WTC11 (cell line): ENCODE data around the gene MICAL2. TPM values are rescaled to one million over a fixed set of nuclear protein-coding genes. Genes with fewer than 3 reads are reported as not detected.

Source experiments
- ATAC-seq: fragments of 200-7000 bp; cut with Tn5 transposase; 2 replicates; pipeline ENCODE4 v1.10.0; 2021; ENCODE audit warnings: mild to moderate bottlenecking, moderate library complexity
- CTCF ChIA-PET: fragments of 300-600 bp; sonication (Branson Sonifier 250); formaldehyde crosslinking; loops from one replicate; lab custom pipeline; 2021; ENCODE audit warnings: antibody characterized with exemption; lab: Charles Lee
- POLR2A ChIA-PET: fragments of 350-600 bp; sonication (Branson Sonifier 250); formaldehyde crosslinking; loops from one replicate; lab custom pipeline; 2021; ENCODE audit warnings: antibody characterized with exemption; lab: Charles Lee
- DNase-seq: peaks from one replicate; pipeline ENCODE4 v3.0.0; 2021; ENCODE audit warnings: low spot score
- H3K27ac Mint-ChIP-seq: 2 replicates; pipeline ENCODE4 v1.8.0; 2021; ENCODE audit warnings: mixed read lengths
- H3K27me3 Mint-ChIP-seq: 2 replicates; pipeline ENCODE4 v1.8.0; 2021; ENCODE audit warnings: low read depth, mild to moderate bottlenecking, moderate library complexity, mixed read lengths
- H3K36me3 Mint-ChIP-seq: 2 replicates; pipeline ENCODE4 v1.8.0; 2021; ENCODE audit warnings: mixed read lengths
- H3K4me1 Mint-ChIP-seq: 2 replicates; pipeline ENCODE4 v1.8.0; 2022; ENCODE audit warnings: mixed read lengths
- H3K4me3 Mint-ChIP-seq: 2 replicates; pipeline ENCODE4 v1.8.0; 2021; ENCODE audit warnings: mild to moderate bottlenecking, moderate library complexity, mixed read lengths
- H3K9me3 Mint-ChIP-seq: 2 replicates; pipeline ENCODE4 v1.8.0; 2021; ENCODE audit warnings: mixed read lengths
- CREB1 ChIP-seq: sonication (generic); formaldehyde crosslinking; IDR thresholded peaks from 2 replicates; pipeline ENCODE4 v1.8.0; 2023; ENCODE audit warnings: mild to moderate bottlenecking, missing genetic modification reagents
- CTCF ChIP-seq: fragments of 200-600 bp; IDR thresholded peaks from 2 replicates; pipeline ENCODE4 v1.8.0; 2022; ENCODE audit warnings: antibody characterized with exemption
- FOXP4 ChIP-seq: sonication (generic); formaldehyde crosslinking; IDR thresholded peaks from 2 replicates; pipeline ENCODE4 v1.8.0; 2022; ENCODE audit warnings: mild to moderate bottlenecking, missing genetic modification reagents
- GTF2I ChIP-seq: fragments of 250-450 bp; sonication (Bioruptor Pico); conservative IDR thresholded peaks from 2 replicates; pipeline ENCODE4 v1.4.0; 2021; ENCODE audit warnings: mild to moderate bottlenecking
- HMGXB4 ChIP-seq: sonication (generic); formaldehyde crosslinking; IDR thresholded peaks from 2 replicates; pipeline ENCODE4 v1.8.1; 2023; ENCODE audit warnings: mild to moderate bottlenecking, moderate library complexity, missing genetic modification reagents
- NFE2L1 ChIP-seq: sonication (generic); formaldehyde crosslinking; IDR thresholded peaks from 2 replicates; pipeline ENCODE4 v1.8.1; 2023; ENCODE audit warnings: missing genetic modification reagents
- NFYB ChIP-seq: sonication (generic); formaldehyde crosslinking; conservative IDR thresholded peaks from 2 replicates; pipeline ENCODE4 v1.8.0; 2022; ENCODE audit warnings: low read depth, missing genetic modification reagents
- RELA ChIP-seq: sonication (generic); formaldehyde crosslinking; IDR thresholded peaks from 2 replicates; pipeline ENCODE4 v1.8.1; 2022; ENCODE audit warnings: missing genetic modification reagents, mild to moderate bottlenecking, borderline replicate concordance
- TCF7 ChIP-seq: sonication (generic); formaldehyde crosslinking; IDR thresholded peaks from 2 replicates; pipeline ENCODE4 v1.8.0; 2022; ENCODE audit warnings: mild to moderate bottlenecking, low read depth, missing genetic modification reagents, moderate library complexity
- TEAD4 ChIP-seq: sonication (generic); formaldehyde crosslinking; IDR thresholded peaks from 2 replicates; pipeline ENCODE4 v1.8.0; 2022; ENCODE audit warnings: mild to moderate bottlenecking, missing genetic modification reagents
- TP53 ChIP-seq: sonication (generic); formaldehyde crosslinking; IDR thresholded peaks from 2 replicates; pipeline ENCODE4 v1.8.1; 2023; ENCODE audit warnings: mild to moderate bottlenecking, missing genetic modification reagents
- ZNF138 ChIP-seq: sonication (generic); formaldehyde crosslinking; conservative IDR thresholded peaks from 2 replicates; pipeline ENCODE4 v1.8.1; 2022; ENCODE audit warnings: mild to moderate bottlenecking, moderate library complexity, missing genetic modification reagents
- ZNF532 ChIP-seq: fragments of 250-450 bp; sonication (Bioruptor Pico); IDR thresholded peaks from 2 replicates; pipeline ENCODE4 v1.9.0; 2021; ENCODE audit warnings: mild to moderate bottlenecking, borderline replicate concordance
- total RNA-seq: library from RNA; stranded (reverse); gene quantifications from 3 replicates; pipeline ENCODE4 v1.2.3, GENCODE V29; 2021
- TF ChIP-seq, protein P1 (sequence below): sonication (generic); formaldehyde crosslinking; IDR thresholded peaks from 2 replicates; pipeline ENCODE4 v1.8.0; 2022; ENCODE audit warnings: mild to moderate bottlenecking, missing genetic modification reagents
- TF ChIP-seq, protein P2 (sequence below): sonication (generic); formaldehyde crosslinking; conservative IDR thresholded peaks from 2 replicates; pipeline ENCODE4 v1.8.1; 2022; ENCODE audit warnings: mild to moderate bottlenecking, missing genetic modification reagents
- TF ChIP-seq, protein P3 (sequence below): sonication (generic); formaldehyde crosslinking; IDR thresholded peaks from 2 replicates; pipeline ENCODE4 v1.8.0; 2023; ENCODE audit warnings: missing genetic modification reagents, mild to moderate bottlenecking, borderline replicate concordance
- TF ChIP-seq, protein P4 (sequence below): sonication (generic); formaldehyde crosslinking; IDR thresholded peaks from 2 replicates; pipeline ENCODE4 v1.8.1; 2023; ENCODE audit warnings: mild to moderate bottlenecking, missing genetic modification reagents, moderate library complexity

Gene MICAL2
- total RNA-seq, 1 experiment from 2014 or later: 3.1 TPM

DNA sequence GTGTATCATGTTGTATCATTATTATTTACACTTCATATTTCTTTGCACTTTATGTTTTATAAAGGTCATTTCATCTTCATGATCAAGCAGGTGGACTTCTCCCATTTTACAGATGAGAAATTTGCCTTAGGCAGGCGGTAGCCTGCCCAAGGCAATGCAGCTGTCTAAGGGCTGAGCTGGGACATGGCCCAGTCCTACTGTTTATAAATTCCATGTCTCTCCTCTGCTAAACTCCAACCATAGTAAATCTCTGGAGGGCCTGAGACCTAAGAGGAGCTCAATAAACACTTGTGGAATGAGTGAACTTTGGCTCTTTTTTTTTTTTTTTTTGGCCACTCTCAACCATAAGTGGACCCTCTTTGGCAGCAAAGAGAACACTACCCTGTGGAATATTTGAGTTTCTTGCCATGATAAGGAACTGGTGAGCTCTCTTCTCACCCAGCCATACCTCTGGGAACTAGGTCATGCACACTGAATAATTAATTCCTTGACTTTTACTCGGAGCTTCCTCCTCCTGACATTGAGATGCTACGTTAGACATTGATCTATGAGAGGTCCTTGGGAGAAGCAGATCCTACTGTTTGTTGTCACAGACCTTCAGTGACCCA, 29.9 kb downstream of the MICAL2 start:
- CTCF ChIA-PET: interaction anchor here (0.7 kb wide), 1 partner anchor 96 kb away, joined by 4 read pairs; no protein-coding TSS in a partner anchor
- H3K4me3 Mint-ChIP-seq: no peak overlapping the region
- DNase-seq (no peak), ATAC-seq (no peak)
- POLR2A ChIA-PET: no interaction called here
- no peaks in the 10 kb centered on the region for H3K9me3 Mint-ChIP-seq
- no peaks in the 10 kb centered on the region for H3K36me3 Mint-ChIP-seq
- no peaks in the 10 kb centered on the region for H3K27me3 Mint-ChIP-seq
- TF ChIP-seq NFE2L1 (CRISPR knock-in tag) (no peak), TCF7 (CRISPR knock-in tag) (no peak), NFYB (CRISPR knock-in tag) (no peak), CREB1 (no peak), TP53 (CRISPR knock-in tag) (no peak), ZNF532 (no peak), ZNF138 (CRISPR knock-in tag) (no peak), TEAD4 (no peak), GTF2I (CRISPR knock-in tag) (no peak), HMGXB4 (CRISPR knock-in tag) (no peak)
- TF ChIP-seq, protein P1, sequence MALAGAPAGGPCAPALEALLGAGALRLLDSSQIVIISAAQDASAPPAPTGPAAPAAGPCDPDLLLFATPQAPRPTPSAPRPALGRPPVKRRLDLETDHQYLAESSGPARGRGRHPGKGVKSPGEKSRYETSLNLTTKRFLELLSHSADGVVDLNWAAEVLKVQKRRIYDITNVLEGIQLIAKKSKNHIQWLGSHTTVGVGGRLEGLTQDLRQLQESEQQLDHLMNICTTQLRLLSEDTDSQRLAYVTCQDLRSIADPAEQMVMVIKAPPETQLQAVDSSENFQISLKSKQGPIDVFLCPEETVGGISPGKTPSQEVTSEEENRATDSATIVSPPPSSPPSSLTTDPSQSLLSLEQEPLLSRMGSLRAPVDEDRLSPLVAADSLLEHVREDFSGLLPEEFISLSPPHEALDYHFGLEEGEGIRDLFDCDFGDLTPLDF: no peak
- TF ChIP-seq, protein P2, sequence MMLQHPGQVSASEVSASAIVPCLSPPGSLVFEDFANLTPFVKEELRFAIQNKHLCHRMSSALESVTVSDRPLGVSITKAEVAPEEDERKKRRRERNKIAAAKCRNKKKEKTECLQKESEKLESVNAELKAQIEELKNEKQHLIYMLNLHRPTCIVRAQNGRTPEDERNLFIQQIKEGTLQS (CRISPR knock-in tag): no peak
- H3K4me1 Mint-ChIP-seq: peaks cover 5% of the 10 kb centered on the region
- H3K27ac Mint-ChIP-seq: no peak overlapping the region

- ATAC-seq: no peak
- CTCF ChIA-PET: no interaction called here
- no peaks in the 10 kb centered on the region for H3K27me3 Mint-ChIP-seq
- DNase-seq: no peak
- H3K36me3 Mint-ChIP-seq: no peaks in the 10 kb centered on the region
- POLR2A ChIA-PET: no interaction called here
- peaks cover 5% of the 10 kb centered on the region for H3K4me1 Mint-ChIP-seq
- no peak overlapping the region for H3K4me3 Mint-ChIP-seq
- no peak overlapping the region for H3K27ac Mint-ChIP-seq
- H3K9me3 Mint-ChIP-seq: no peaks in the 10 kb centered on the region
- TF ChIP-seq FOXP4 (no peak), GTF2I (CRISPR knock-in tag) (no peak), CTCF (no peak), RELA (CRISPR knock-in tag) (no peak), NFYB (CRISPR knock-in tag) (no peak)
- TF ChIP-seq, protein P3, sequence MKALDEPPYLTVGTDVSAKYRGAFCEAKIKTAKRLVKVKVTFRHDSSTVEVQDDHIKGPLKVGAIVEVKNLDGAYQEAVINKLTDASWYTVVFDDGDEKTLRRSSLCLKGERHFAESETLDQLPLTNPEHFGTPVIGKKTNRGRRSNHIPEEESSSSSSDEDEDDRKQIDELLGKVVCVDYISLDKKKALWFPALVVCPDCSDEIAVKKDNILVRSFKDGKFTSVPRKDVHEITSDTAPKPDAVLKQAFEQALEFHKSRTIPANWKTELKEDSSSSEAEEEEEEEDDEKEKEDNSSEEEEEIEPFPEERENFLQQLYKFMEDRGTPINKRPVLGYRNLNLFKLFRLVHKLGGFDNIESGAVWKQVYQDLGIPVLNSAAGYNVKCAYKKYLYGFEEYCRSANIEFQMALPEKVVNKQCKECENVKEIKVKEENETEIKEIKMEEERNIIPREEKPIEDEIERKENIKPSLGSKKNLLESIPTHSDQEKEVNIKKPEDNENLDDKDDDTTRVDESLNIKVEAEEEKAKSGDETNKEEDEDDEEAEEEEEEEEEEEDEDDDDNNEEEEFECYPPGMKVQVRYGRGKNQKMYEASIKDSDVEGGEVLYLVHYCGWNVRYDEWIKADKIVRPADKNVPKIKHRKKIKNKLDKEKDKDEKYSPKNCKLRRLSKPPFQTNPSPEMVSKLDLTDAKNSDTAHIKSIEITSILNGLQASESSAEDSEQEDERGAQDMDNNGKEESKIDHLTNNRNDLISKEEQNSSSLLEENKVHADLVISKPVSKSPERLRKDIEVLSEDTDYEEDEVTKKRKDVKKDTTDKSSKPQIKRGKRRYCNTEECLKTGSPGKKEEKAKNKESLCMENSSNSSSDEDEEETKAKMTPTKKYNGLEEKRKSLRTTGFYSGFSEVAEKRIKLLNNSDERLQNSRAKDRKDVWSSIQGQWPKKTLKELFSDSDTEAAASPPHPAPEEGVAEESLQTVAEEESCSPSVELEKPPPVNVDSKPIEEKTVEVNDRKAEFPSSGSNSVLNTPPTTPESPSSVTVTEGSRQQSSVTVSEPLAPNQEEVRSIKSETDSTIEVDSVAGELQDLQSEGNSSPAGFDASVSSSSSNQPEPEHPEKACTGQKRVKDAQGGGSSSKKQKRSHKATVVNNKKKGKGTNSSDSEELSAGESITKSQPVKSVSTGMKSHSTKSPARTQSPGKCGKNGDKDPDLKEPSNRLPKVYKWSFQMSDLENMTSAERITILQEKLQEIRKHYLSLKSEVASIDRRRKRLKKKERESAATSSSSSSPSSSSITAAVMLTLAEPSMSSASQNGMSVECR (CRISPR knock-in tag): no peak
- TF ChIP-seq, protein P4, sequence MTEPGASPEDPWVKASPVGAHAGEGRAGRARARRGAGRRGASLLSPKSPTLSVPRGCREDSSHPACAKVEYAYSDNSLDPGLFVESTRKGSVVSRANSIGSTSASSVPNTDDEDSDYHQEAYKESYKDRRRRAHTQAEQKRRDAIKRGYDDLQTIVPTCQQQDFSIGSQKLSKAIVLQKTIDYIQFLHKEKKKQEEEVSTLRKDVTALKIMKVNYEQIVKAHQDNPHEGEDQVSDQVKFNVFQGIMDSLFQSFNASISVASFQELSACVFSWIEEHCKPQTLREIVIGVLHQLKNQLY (CRISPR knock-in tag): no peak
These were observed 30.9 kb downstream of the MICAL2 start for GRCh38 chr11:12141283-12141682.
